Coronary artery (tissue), 2 donors: ENCODE results near the gene DBNL.

ENCODE experiments used
- DNase-seq: peaks from one replicate; pipeline ENCODE4 v3.0.0-alpha.2; 2017; ENCODE audit warnings: low spot score
- H3K27ac ChIP-seq, 2 donors: fragments of 200-600 bp; sonication (generic); one replicate each; pipeline ENCODE4 v1.5.1; 2016 to 2019
- H3K4me3 ChIP-seq: fragments of 200-600 bp; sonication (generic); 2 replicates; pipeline ENCODE4 v1.5.1; 2016; ENCODE audit warnings: mild to moderate bottlenecking, moderate library complexity
- CTCF ChIP-seq: fragments of 200-600 bp; sonication (generic); IDR thresholded peaks from one replicate; pipeline ENCODE4 v1.5.1; 2019; ENCODE audit warnings: antibody characterized with exemption

DBNL gene

GRCh38 chr7:44103923-44104859 lies 59.7 kb downstream of the DBNL start, which contains the start of gene AEBP1:
Gene AEBP1 (plus strand): TSS chr7:44104345. CDS start chr7:44104666, 321 bp downstream.
- TF ChIP-seq CTCF = no peak
- Histone ChIP-seq H3K27ac (peak within 1 kb of the TSS; percentile 98 to 99), H3K4me3 (peak within 1 kb of the TSS; percentile 80)
- no peak for DNase-seq

DNA sequence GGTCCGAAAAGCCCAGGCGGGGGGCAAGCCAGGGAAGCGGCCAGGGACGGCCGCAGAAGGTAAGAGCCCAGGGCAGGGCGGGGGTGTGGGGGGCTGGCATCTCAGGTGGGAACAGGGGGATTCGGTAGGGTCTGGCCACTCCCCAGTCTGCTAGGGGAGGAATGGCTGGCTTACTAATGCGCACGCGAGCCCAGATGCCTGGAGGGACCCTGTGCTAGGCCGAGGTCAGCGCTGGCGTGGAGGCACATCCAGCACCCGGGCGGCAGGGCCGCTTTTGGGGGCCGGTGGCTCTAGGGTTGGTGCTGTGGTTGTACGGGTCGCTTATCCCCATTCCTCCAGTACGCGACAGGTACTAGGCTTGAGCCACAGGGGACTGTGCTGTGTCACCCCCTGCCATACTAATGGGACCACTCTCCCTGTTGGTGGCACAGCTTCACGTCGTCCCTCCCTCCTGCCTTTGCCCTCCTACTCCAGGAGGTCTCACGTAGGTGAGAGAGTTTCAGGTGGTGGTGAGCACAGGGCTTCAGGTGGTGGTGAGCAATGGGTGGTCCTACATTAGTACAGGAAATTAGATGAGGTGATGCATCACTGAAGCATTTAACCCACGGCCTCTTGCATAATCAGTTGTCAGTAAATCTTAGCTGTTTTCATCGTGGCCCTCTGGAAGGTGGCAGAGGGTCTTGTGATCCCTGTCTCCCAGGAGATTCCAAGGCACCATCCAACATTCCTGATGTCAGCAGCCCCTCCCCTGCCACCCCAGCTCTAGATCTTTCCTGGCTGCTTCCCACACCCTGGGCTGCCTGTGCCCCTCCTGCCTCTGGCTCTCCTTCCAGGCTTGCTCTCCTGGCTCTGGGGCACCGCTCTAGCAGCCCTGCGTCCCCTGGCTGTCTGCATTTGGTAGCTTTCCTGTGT lies 60.6 kb downstream of the DBNL start:
- H3K4me3 ChIP-seq = peak overlapping the region; percentile 80
- TF ChIP-seq CTCF = no peak
- no peak for DNase-seq

GRCh38 chr7:44105832-44106231 lies 61.3 kb downstream of the DBNL start:
- DNase-seq = no peak
- H3K27ac ChIP-seq = peak overlapping the region; percentile 98 to 99
- no peak for TF ChIP-seq CTCF
- peak overlapping the region; percentile 80 for H3K4me3 ChIP-seq

More for the DNA sequence above, 60.6 kb downstream of the DBNL start:
- H3K27ac ChIP-seq = peak overlapping the region; percentile 98 to 99

DNA sequence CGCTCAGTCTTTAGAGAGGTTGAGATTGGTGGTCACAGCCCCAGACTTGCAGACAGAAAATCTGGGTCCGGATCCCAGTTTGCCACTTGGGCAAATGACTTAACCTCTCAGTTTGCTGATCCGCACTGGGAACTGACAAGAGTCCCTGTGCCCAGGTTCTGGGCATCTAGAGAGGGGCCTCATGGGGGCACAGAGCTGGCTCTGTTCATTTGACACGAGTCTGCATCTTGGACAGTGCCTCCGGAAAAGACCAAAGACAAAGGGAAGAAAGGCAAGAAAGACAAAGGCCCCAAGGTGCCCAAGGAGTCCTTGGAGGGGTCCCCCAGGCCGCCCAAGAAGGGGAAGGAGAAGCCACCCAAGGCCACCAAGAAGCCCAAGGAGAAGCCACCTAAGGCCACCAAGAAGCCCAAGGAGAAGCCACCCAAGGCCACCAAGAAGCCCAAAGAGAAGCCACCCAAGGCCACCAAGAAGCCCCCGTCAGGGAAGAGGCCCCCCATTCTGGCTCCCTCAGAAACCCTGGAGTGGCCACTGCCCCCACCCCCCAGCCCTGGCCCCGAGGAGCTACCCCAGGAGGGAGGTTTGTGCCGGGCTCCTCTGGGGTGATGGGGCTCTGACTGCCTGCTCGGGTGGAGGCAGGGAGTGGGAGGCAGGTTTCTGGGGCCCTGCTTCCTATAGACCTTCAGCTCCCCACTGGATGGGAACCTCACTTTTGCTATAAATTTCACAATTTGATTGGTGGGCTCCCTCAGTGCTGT lies 62.0 kb downstream of the DBNL start:
- TF ChIP-seq CTCF = no peak
- DNase-seq = no peak
- Histone ChIP-seq H3K27ac (peak overlapping the region; percentile 98 to 99), H3K4me3 (peak overlapping the region; percentile 80)

- no peak for DNase-seq
- TF ChIP-seq CTCF = no peak
- Histone ChIP-seq H3K4me3 (peak overlapping the region; percentile 80), H3K27ac (peak overlapping the region; percentile 98 to 99)
Observed at GRCh38 chr7:44107116-44107960, 62.8 kb downstream of the DBNL start.
